NCI-H187 (cell line): ENCODE results near the gene MT1F.
"Not testable (repeated sequence)": the region's sequence is repeated elsewhere in the genome, so short reads cannot be mapped to it uniquely, and the experiment has no call there.

Source experiments
- DNase-seq, 2 experiments: peaks; one replicate each; lab custom pipeline; 2025; lab: John Stamatoyannopoulos, UW

MT1F gene

DNA sequence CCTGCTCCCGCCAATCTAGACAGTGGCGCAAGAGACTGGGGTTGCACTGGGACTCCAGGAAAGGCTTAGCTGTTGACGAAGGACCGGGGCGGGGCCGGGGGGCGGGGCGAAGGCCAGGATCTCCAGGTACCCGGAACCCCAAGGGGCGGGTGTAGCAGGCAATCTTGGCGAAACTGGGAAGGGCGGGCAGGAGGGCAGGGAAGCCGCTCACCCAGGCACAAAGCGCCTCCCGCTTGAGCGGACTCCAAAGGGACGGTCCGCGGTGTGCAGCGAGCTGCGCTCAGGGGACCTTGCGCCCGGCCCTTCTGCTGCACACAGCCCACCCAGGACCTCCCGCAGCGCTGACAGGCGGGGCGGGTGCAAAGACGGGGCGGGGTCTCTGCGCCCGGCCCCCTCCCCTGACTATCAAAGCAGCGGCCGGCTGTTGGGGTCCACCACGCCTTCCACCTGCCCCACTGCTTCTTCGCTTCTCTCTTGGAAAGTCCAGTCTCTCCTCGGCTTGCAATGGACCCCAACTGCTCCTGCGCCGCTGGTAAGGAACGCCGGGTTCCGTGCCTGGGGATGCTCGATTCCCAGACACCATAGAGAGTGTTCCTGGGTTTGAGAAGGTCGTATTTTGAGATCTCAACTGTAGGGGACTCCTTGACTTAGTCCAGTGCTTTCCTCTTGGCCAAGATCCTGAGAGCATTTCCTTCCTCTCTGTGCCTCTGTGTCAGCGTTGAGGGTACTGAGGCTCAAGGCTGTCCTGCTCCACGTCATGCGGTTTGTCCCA lies at the start of gene MT1F:
TSS of gene MT1F (plus strand) at position 405 of the 772 bp plus-strand sequence. CDS start at position 505, 100 bp downstream.
- peak; percentile 18 to 63 for DNase-seq

DNA sequence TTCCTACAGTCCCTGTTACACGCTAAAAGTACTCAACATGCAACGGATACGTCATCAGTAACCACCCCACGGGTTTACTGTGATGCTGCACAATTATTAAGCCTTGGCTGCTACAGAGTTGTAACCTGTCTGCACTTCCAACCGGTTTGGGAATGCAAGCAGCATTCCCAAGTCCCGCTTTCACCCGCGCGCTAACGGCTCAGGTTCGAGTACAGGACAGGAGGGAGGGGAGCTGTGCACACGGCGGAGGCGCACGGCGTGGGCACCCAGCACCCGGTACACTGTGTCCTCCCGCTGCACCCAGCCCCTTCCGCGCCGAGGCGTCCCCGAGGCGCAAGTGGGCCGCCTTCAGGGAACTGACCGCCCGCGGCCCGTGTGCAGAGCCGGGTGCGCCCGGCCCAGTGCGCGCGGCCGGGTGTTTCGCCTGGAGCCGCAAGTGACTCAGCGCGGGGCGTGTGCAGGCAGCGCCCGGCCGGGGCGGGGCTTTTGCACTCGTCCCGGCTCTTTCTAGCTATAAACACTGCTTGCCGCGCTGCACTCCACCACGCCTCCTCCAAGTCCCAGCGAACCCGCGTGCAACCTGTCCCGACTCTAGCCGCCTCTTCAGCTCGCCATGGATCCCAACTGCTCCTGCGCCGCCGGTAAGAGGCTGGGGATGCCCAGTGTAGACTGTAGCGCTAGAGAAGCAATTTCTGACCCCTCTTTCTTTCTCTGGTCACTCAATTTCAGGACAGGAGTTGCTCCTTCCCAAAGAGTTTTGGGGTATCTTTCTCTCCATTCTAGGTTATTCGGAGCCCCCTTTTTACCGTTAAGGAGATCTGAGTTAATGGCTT lies 49.5 kb upstream of the MT1F start, which contains the start of gene MT2A:
TSS of gene MT2A (plus strand) at position 542 of the 833 bp plus-strand sequence. CDS start at position 614, 72 bp downstream.
- peak; percentile 59 to 76 for DNase-seq

DNA sequence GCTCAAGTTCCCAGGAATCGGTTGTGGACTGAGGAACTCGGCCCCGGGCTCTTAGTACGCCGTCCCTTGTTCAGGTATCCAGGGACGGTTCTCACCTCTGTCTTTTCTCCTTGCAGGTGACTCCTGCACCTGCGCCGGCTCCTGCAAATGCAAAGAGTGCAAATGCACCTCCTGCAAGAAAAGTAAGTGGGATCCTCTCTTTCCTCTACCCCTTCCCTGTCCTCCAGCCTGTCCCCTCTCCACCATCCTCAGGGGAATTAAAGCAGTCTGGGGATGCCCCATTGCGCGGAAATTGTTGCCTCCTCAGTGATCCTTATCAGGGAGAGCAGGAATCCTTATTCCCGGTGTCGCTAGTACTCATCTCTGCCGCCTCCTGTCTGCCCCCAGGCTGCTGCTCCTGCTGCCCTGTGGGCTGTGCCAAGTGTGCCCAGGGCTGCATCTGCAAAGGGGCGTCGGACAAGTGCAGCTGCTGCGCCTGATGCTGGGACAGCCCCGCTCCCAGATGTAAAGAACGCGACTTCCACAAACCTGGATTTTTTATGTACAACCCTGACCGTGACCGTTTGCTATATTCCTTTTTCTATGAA lies 48.8 kb upstream of the MT1F start:
- peak in 1 of 2 experiments; percentile 16 for DNase-seq

DNA sequence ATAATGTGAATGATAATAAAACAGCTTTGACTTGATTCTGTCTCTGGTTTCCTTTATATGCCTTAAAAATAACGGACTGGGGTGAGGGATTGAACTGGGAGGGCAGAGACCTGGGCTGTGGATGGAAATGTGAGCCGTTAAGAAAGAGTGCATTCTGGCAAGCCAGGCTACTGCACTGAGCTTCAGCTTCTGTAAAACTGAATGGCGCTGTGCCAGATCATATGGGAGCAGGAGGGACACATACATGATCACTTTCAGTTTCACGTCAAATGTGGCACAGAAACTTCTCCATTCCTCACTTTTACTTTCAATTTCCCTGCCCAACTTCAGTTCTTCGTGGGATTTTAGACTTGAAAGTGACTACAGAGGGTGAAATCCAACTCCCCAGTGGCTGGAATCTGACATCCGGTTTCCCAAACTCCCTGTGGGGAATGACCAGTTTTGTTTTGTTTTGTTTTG lies 48.3 kb upstream of the MT1F start:
- peak in 1 of 2 experiments; percentile 6 for DNase-seq

DNA sequence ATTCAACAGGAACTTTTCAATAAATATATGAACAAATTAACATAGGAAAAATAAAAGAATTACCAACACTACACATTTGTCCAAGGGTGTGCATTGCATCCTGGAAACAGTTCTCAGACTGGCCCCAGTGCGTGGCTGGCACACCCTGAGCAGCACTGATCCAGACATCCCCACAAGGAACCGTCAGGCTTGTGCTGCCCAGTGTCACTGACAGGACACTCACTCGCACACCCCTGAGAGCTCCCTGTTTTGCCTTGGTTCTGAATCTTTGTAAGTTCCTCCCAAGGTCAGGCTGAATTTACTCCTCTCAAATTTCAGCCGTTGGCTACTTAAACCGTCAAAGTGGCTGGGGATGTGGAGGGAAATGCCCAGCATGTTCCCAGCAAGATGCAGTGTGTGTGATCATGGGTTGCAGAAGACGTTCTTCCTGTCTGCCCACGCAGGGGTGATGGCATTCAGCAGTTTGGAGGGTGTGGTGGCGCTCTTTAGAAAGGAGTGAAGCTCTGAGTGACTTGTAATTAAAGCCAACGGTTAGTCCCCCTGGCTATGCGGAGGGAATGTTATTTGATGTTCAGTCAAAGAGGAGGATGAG lies 47.6 kb upstream of the MT1F start:
- DNase-seq: no peak

DNA sequence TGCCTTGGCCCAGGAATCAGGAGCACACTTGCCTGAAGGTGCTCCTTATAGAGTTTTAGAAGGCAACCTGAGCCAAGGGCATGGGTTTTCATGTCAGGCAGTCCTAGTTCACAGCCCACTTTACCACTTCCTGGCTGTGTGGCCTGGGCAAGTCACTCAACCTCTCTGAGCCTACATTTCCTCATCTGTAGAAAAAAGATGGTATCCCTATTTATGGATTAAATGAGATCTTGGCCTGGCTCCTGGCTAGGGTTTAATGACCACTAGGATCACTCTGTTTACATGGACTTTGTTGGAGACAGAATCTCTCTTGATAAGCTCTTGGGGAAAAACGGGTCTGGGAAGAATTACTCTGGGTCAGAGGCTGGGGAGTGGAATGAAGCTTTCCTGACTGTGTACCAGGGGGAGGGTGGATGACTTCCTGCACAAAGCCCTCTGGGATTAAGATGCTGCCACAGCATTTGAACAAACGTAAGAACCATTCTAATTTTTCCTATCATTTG lies 47.1 kb upstream of the MT1F start:
- no peak for DNase-seq

DNA sequence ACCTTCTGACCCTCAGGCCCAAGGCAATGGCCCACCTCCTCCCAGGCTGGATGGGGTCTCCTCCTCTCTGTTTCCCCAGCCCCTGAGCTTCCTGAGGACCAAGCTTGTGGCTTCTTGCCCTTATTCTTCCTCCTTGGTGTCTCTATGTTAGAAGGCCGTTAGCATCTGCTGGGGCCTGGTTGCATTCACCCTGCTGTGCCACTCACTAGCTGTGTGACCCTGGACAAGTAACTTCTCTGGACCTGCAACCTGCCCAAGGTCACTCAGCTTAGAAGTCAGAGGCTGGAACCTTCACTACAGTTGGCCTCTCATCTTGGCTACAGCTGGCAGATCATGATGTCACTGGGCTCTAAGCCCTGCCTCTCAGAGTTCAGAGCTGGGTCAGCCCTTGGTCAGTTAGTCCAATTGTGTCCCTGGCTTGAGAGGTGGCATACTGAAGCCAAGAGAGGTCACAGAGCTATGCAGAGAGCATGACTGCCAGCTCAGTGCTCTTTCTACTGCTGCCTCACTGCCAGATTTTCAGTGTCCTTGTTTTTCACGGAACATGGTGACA lies 46.4 kb upstream of the MT1F start:
- no peak for DNase-seq

DNA sequence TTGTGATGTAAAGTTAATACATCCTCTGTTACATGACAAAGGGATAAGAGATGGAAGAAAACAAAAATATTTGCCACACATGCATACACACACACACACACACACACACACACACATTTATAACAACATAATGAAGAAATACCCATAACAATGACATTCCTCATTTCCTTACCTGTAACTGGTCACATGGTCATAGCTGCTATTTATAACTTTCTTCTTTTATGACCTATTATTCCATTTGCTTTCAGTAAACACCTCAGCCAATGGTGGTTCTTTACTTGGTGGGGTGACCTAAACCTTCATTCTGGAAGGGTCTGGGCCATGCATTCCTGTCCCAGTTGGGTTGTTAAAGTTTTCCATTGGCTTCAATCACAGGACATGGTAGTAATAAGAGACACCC lies 44.1 kb upstream of the MT1F start:
- no peak for DNase-seq

DNA sequence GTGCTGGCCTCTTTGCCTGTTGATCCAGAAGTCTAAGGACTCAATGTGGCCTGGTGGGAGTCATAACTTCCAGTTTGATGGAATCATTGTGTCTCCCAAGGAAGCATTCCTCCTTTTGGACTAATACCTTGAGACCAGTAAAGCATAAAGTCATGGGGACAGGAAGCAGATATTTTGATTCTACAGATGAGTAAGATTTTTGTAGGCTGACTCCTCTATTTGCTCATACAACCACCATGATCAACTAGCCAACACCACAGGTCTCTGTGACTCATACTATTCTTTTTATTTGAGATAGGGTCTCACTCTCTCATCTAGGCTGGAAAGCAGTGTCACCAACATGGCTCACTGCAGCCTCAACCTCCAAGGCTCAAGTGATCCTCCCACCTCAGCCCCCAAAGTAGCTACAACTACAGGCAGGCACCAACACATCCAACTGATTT lies 43.2 kb upstream of the MT1F start:
- no peak for DNase-seq

DNA sequence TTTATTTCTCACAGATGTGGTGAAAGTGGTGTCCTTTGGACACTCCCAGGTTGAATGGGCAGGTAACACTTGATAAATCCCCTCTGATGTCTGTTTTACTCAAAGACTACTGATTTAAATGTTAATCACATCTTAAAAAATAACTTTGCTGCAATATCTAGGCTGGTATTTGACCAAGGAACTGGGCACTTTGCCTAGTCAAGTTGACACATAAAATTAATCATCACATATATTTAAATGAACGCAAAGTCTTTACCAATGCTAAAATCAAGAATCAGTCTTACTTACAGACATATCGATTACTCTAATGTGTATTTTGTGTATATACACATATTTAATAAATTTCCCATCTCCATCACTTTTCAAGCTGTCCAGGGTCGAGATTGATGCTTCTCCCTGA lies 42.4 kb upstream of the MT1F start:
- no peak for DNase-seq

DNA sequence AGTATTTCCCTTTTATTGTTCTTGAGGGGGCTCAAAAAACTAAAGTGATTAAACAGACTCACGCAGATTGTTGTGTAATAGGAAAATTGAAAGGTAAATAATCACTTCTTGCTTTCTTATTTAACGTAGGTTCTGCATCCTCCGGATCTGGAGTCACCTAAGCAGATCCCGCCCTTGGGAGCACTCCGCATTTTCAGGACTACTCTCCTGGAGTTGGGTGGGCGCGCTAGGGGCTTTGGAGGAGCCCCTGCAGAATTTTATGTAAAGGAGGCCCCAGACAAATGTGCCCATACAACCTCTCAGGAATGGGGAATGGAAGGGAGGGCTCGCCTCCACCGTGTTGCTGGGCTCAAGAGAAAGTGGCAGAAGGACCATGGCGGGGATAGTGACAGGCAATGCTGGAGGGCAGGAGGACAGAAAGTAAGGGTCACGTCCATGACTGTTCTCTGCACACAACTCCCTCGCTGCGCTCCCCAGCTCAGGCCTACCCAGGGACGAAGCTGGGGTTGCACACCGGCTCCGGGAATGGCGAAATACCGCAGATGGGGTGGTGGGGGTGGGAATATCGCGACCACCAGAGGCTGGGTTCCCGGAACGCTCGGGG lies 41.0 kb upstream of the MT1F start:
- no peak for DNase-seq

DNA sequence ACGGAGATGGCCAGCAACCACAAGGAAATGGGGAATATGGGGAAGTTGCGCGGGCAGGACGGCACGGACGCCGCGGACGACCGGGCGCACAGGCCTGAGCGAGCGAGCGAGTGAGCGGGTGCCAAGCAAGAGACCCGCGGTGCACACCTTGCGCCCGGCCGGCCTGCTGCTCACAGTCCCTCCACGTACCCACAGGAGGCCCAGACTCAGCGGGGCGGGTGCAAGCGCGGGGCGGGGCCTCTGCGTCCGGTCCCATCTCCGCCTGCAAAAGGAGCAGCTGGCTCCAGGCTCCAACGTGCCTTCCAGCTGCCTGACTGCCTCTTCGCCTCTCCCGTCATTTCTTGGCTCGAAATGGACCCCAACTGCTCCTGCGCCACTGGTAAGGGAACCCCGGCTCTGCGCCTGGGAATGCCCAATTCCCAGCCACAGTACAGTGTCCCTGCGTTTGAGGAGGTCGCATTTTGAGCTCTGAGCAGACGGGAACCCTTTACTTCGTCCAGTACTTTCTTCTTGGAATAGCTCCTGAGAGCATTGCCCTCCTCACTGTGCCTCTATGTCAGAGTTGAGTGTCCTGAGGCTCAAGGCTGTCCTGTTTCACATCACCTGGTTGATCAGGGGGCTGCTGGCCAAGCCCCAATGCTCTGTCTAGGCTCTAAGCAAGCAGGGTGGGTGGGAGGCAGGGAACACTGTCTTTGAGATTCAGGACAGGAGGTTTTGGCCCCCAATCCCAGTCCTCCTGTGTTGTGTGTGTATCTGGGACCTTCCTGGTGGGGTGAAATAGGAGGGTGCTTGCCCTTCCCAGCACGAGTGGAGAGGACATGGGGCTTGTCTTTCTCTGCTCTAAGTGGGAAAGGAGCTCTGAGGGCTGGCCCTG lies 40.3 kb upstream of the MT1F start:
- DNase-seq: no peak

DNA sequence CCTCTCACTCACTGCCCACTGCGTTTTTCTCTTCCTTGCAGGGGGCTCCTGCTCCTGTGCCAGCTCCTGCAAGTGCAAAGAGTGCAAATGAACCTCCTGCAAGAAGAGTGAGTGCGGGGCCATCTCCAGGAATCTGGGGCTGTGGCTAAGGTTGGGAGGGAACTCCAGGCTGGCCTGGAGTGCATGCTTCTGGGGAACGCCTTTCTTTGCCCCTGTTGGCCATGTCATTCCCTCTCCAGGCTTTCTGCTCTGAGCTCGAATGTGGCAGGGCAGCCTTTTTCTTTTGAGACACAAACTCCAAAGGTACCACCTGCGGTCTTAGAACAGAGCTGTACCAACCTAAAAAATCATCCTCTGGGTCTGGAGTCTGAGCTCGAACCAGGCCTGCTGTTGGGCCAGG lies 39.6 kb upstream of the MT1F start:
- no peak for DNase-seq

DNA sequence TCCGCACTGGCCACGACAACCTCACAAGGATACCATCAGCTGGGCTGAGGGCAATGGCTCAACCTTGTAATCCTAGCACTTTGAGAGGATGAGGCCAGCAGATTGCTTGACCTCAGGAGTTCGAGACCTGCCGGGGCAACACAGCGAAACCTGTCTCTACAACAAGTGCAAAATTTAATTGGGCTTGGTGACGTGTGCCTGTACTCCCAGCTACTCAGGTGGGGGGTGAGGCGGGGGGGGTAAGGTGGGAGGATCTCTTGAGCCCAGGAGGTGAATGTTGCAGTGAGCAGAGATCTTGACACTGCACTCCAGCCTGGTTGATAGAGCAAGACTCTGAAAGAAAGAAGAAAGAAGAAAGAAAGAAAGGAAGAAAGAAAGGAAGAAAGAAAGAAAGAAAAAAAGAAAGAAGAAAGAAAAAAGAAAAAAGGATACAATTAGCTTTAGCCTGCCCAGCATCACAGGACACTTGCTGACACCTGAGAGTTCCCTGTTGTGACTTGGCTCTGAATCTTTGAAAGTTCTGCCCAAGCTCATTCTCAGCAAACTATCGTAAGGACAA lies 37.3 kb upstream of the MT1F start:
- no peak for DNase-seq

DNA sequence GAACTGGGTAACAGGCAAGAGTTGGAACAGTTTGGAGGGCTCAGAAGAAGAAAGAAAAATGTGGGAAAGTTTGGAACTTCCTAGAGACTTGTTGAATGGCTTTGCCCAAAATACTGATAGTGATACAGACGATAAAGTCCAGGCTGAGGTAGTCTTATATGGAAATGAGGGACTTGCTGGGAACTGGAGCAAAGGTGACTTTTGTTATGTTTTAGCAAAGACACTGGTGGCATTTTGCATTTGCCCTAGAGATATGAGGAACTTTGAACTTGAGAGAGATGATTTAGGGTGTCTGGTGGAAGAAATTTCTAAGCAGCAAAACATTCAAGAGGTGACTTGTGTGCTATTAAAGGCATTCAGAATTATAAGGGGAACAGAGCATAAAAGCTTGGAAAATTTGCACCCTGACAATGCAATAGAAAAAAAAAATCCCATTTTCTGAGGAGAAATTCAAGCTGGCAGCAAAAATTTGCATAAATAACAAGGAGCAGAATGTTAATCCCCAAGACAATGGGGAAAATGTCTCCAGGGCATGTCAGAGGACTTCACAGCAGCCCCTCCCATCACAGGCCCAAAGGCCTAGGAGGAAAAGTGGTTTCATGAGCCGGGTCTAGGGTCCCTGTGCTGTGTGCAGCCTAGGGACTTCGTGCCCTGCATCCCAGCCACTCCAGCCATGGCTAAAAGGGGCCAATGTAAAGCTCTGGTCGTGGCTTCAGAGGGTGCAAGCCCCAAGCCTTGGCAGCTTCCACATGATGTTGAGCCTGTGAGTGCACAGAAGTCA lies 35.9 kb upstream of the MT1F start:
- DNase-seq: not testable (repeated sequence)

DNA sequence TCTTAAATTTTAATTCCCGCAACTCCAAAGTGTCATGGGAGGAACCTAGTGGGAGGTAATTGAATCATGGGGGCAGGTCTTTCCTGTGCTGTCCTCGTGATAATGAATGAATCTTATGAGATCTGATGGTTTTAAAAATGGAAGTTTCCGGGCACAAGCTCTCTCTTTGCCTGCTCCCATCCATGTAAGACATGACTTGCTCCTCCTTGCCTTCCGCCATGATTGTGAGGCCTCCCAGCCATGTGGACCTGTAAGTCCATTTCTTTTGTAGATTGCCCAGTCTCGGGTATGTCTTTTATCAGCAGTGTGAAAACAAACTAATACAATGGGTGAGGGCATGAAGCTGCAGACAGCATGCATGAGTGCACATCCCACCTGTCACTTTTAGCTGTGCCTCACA lies 34.6 kb upstream of the MT1F start:
- not testable (repeated sequence) for DNase-seq

DNA sequence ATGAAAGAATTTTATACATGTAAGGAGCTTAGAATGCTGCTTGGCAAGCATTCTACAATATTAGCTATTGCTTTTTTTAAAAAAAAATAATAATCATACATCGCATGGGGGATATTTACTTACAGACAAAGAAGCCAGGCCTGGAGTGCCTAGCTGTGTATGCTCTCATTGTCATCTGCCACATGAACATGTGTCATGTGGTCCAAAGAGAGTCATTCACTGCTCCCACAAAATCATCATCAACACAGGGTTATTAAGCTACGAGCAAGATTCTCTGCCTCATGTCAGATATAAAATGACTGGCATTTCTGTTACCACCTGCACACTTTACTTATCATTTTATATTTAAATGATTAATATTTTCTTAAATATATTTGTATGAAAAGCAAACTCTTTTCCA lies 34.1 kb upstream of the MT1F start:
- DNase-seq: no peak

DNA sequence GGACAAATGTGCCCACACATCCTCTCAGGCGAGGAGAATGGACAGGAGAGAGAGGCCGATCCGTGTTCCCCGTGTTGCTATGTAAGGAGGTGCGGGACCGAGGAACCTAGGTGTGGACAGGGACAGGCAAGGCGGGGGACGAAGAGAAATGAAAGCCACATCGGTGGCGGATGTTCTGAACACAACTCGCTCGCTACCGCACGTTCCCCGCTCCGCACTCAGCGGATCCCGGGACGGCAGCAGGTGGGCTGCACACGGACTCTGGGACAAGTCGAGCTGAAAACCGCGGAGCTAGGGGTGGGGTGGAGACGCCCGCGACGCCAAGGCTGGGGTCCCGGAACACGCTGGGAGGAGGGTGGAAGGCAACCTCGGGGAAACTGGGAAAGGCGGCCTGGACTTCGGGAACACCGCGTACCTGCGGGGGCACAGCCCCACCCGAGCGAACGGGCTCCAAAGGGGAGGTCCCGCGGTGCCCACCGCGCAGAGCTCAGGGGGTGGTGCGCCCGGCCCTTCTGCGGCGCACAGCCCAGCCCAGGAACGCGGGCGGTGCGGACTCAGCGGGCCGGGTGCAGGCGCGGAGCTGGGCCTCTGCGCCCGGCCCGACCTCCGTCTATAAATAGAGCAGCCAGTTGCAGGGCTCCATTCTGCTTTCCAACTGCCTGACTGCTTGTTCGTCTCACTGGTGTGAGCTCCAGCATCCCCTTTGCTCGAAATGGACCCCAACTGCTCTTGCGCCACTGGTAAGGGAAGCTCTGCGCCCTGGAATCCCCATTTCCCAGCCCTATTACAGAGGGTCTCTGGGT lies 32.4 kb upstream of the MT1F start, which contains the start of gene MT1E:
TSS of gene MT1E (plus strand) at position 642 of the 803 bp plus-strand sequence. CDS start at position 713, 71 bp downstream.
- DNase-seq: no peak
